GM12874 (cell line): ENCODE results near the gene OSBPL1A.

Experiments
- TF ChIP-seq, protein P1 (sequence below): IDR thresholded peaks from 2 replicates; pipeline ENCODE4 v1.5.1; 2011; ENCODE audit warnings: low read depth, mild to moderate bottlenecking, control low read depth, low read length, moderate library complexity; ENCODE audit not compliant: insufficient read depth

OSBPL1A gene

GRCh38 chr18:24228667-24229041 is 169.0 kb downstream of the OSBPL1A start:
- TF ChIP-seq, protein P1, sequence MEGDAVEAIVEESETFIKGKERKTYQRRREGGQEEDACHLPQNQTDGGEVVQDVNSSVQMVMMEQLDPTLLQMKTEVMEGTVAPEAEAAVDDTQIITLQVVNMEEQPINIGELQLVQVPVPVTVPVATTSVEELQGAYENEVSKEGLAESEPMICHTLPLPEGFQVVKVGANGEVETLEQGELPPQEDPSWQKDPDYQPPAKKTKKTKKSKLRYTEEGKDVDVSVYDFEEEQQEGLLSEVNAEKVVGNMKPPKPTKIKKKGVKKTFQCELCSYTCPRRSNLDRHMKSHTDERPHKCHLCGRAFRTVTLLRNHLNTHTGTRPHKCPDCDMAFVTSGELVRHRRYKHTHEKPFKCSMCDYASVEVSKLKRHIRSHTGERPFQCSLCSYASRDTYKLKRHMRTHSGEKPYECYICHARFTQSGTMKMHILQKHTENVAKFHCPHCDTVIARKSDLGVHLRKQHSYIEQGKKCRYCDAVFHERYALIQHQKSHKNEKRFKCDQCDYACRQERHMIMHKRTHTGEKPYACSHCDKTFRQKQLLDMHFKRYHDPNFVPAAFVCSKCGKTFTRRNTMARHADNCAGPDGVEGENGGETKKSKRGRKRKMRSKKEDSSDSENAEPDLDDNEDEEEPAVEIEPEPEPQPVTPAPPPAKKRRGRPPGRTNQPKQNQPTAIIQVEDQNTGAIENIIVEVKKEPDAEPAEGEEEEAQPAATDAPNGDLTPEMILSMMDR = no peak

- TF ChIP-seq, protein P1 = no peak
These were observed 169.5 kb downstream of the OSBPL1A start for GRCh38 chr18:24227977-24228666.

DNA sequence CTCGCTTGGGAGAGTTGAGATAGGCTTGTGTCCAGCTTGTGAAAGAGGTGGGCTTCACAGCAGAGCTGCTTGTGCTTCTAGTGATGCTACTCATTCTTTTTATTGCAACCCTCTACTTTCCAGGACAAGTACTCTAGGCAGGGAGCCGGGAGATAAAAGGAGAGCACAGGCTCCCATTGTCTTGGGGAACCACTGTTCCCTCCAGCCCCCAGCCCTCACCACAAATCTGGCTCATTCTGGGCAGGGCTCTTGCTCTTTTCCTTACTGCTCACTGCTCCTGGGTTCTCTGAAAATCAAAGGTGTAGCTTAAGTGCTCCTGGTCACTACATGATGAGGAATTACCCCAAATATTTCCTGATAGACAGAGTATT is 177.3 kb downstream of the OSBPL1A start:
- TF ChIP-seq, protein P1 = no peak

DNA sequence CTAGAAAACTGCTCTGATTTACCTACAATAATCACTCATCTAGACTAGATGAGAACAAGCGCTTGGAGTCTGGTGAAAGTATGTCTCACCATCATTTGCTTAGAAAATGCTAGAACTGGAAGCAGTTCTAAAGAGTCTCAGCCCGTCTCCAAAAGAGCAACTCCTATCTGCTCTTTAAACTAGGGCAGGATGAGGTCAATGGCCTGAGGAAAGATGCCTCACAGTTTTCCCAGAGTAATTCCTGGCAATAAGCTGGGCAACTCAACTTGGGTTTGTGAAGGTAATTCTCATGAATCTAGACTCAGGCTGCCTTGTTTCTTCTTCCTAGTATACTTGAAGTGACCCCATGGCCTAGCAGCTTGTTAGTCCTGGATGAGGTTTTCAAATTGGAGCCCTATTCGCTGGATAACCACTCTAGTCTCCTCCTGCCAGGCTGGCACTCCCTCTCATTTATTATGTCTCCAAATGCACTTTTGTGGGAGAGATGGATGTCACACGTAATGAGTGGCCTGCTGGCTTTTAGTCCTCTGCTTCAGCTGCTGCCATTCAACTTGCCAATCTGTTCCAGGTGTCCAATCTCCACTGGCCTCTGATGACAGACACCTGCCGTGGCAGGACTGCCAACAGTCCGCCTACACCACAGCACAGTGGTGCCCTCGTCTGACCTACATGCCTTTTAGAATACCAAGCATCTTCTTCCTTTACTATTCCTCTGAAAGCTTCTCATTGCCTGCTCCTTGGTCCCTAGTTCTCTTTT is 177.9 kb downstream of the OSBPL1A start:
- TF ChIP-seq, protein P1 = no peak

GRCh38 chr18:24214913-24215312 is 182.7 kb downstream of the OSBPL1A start:
- TF ChIP-seq, protein P1 = no peak

- TF ChIP-seq, protein P1 = no peak
These were observed 183.5 kb downstream of the OSBPL1A start for GRCh38 chr18:24214144-24214543.

DNA sequence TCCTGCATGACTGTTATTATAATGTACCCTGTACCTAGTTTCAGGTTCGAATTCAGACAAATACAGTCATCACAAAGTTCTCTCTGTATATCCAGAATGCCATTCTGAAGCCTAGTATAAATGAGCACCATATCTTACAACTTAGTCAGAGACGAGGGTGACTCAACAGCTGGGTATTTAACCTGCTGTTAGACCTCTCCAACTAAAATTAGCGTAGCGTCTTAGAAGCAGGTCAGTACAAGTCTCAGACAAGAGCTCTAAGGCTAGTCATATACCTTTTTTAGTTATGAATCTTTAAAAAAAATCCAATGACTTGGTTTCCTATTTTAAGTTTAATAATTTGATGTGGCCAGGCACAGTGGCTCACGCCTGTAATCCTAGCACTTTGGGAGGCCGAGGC is 184.7 kb downstream of the OSBPL1A start:
- TF ChIP-seq, protein P1 = no peak
